ENCODE data around the gene NR3C2.

DNA sequence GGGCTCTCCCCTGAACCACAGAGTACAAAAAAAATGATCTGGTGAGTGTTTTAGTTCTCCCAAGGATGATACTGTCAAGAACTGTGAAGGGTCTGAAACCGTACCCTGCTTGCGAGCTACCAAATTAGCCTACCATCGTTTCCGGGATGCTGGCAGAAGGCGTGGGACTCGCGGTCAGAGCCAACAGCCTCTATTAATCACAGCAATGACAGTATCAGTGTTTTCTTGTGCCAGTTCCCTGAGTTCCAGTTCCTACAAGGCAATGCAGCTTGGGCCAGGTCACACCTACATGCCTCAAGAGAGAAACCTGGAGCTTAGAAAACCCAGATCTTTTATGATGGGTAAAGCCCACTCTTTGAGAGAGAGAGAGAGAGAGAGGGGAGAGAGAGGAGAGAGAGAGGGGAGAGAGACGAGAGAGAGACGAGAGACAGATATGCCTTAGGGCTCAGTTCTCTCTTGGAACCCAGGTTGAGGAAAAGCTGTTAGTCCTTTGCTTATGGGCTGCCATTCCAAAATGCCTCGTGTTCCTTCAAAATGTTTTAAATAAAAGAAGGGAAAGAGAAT lies 382.5 kb downstream of the NR3C2 start:
- TF ChIP-seq POLR2AphosphoS5 (IDR thresholded peaks at IDR 0.05; ENCODE audit: borderline replicate concordance, low read depth, low read length) = no peak
- no peak for TF ChIP-seq EZH2 (IDR thresholded peaks at IDR 0.05)
- no peak for TF ChIP-seq FOXP2 (optimal IDR thresholded peaks at IDR 0.05; ENCODE audit: control extremely low read depth, extremely low read length, insufficient read depth)
